ENCODE data around the gene L2HGDH.

DNA sequence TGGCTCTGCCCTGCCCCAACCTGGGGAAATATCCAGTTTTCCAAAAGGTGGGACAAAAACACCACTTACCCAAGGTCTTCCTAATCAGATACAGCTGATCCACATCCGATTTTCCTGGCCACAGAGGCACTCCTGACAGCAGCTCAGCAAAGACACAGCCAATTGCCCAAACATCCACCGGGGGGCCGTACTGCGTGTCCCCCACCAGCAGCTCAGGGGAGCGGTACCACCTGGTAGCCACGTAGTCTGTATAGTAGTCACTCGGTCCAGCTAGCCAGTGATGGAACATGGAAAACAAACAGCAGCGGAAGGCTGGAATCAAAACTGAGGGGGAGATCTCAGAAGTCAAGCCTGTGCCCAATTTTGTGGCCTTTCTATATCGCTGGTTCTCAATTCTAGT is 28.9 kb upstream of the L2HGDH start:
- TF ChIP-seq, protein P1, sequence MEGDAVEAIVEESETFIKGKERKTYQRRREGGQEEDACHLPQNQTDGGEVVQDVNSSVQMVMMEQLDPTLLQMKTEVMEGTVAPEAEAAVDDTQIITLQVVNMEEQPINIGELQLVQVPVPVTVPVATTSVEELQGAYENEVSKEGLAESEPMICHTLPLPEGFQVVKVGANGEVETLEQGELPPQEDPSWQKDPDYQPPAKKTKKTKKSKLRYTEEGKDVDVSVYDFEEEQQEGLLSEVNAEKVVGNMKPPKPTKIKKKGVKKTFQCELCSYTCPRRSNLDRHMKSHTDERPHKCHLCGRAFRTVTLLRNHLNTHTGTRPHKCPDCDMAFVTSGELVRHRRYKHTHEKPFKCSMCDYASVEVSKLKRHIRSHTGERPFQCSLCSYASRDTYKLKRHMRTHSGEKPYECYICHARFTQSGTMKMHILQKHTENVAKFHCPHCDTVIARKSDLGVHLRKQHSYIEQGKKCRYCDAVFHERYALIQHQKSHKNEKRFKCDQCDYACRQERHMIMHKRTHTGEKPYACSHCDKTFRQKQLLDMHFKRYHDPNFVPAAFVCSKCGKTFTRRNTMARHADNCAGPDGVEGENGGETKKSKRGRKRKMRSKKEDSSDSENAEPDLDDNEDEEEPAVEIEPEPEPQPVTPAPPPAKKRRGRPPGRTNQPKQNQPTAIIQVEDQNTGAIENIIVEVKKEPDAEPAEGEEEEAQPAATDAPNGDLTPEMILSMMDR (IDR thresholded peaks at IDR 0.05; ENCODE audit: low read depth, low read length, poor library complexity, severe bottlenecking) = peak; percentile 50
- no peak for TF ChIP-seq EZH2phosphoT487 (IDR thresholded peaks at IDR 0.05; ENCODE audit: borderline replicate concordance, low read length)

All from DOHH2 (cell line).